Measurements from ENCODE around the gene EDIL3.

Gene EDIL3

DNA sequence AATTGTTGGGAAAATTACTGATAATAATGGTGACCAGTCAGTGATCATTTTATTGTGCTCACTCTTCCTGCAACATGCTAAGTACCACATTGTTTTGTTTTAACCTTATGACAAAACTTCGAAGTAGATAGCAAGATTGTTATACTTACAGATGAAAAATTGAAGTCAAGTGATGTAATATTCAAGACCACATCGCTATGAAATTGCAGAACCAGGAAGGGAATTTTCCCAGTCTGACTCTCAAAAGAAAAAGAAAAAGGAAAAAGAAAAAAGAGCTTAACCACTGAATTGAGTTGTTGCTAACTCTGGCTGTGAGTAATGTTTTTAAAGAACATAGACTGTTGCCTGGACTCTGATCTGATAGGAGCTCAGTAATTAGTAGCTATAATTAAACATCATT is 493.4 kb downstream of the EDIL3 start:
- H3K4me2 ChIP-seq (ENCODE audit: low read length): no peak overlapping the region
- no peaks in the 10 kb centered on the region for H3K79me2 ChIP-seq (ENCODE audit: low read length)
- H2AFZ ChIP-seq (ENCODE audit: low read depth, low read length): no peak overlapping the region
- no peaks in the 10 kb centered on the region for H3K36me3 ChIP-seq (replicated peaks; ENCODE audit: low read depth, low read length)
- no peak overlapping the region for H3K9ac ChIP-seq (ENCODE audit: low read length)
- H4K20me1 ChIP-seq (ENCODE audit: insufficient read depth, low read length): no peaks in the 10 kb centered on the region
- H3K4me1 ChIP-seq (ENCODE audit: low read length): peaks cover 18% of the 10 kb centered on the region
- H3K9me3 ChIP-seq (ENCODE audit: insufficient read depth, low read length): no peaks in the 10 kb centered on the region
- no peak overlapping the region for H3K27ac ChIP-seq (ENCODE audit: low read length)
- no peaks in the 10 kb centered on the region for H3K27me3 ChIP-seq (ENCODE audit: low read depth, low read length)
- no peak overlapping the region for H3K4me3 ChIP-seq (ENCODE audit: low read length)
- TF ChIP-seq, protein P1, sequence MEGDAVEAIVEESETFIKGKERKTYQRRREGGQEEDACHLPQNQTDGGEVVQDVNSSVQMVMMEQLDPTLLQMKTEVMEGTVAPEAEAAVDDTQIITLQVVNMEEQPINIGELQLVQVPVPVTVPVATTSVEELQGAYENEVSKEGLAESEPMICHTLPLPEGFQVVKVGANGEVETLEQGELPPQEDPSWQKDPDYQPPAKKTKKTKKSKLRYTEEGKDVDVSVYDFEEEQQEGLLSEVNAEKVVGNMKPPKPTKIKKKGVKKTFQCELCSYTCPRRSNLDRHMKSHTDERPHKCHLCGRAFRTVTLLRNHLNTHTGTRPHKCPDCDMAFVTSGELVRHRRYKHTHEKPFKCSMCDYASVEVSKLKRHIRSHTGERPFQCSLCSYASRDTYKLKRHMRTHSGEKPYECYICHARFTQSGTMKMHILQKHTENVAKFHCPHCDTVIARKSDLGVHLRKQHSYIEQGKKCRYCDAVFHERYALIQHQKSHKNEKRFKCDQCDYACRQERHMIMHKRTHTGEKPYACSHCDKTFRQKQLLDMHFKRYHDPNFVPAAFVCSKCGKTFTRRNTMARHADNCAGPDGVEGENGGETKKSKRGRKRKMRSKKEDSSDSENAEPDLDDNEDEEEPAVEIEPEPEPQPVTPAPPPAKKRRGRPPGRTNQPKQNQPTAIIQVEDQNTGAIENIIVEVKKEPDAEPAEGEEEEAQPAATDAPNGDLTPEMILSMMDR (IDR thresholded peaks at IDR 0.05; ENCODE audit: low read depth, low read length): no peak
- TF ChIP-seq EZH2phosphoT487 (IDR thresholded peaks at IDR 0.05; ENCODE audit: low read depth): no peak
